ENCODE measurements around the gene GABPB2. TPM values are rescaled to one million over a fixed set of nuclear protein-coding genes. Genes with fewer than 3 reads are reported as not detected.

The GABPB2 gene
- total RNA-seq, 1 donor from 2014 or later: 14.1 TPM

DNA sequence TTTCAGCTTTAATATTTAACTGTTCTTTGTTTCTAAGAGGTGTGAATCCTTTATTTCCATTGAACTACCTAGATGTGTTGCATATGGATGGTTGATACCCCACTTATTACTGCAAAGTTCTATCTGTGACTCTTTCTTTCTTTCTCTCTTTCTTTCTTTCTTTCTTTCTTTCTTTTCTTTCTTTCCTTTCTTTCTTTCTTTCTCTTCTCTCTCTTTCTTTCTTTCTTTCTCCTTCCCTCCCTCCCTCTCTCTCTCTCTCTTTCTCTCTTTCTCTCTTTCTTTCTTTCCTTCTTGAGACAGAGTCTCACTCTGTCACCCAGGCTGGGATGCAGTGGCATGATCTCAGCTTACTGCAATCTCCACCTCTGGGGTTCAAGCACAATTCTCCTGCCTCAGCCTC, 34.1 kb downstream of the GABPB2 start:
- no peak overlapping the region for H3K4me3 ChIP-seq
- peaks cover 17% of the 10 kb centered on the region for H3K36me3 ChIP-seq
- TF ChIP-seq, protein P1, sequence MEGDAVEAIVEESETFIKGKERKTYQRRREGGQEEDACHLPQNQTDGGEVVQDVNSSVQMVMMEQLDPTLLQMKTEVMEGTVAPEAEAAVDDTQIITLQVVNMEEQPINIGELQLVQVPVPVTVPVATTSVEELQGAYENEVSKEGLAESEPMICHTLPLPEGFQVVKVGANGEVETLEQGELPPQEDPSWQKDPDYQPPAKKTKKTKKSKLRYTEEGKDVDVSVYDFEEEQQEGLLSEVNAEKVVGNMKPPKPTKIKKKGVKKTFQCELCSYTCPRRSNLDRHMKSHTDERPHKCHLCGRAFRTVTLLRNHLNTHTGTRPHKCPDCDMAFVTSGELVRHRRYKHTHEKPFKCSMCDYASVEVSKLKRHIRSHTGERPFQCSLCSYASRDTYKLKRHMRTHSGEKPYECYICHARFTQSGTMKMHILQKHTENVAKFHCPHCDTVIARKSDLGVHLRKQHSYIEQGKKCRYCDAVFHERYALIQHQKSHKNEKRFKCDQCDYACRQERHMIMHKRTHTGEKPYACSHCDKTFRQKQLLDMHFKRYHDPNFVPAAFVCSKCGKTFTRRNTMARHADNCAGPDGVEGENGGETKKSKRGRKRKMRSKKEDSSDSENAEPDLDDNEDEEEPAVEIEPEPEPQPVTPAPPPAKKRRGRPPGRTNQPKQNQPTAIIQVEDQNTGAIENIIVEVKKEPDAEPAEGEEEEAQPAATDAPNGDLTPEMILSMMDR (IDR thresholded peaks at IDR 0.05): no peak
- H3K4me1 ChIP-seq: no peaks in the 10 kb centered on the region
- H3K9me3 ChIP-seq: no peaks in the 10 kb centered on the region
- H3K27me3 ChIP-seq (ENCODE audit: low read depth): no peaks in the 10 kb centered on the region
- intact Hi-C loops (cut with DNase I): no loop called here
- no peak overlapping the region for H3K27ac ChIP-seq
- DNase-seq (no peak), ATAC-seq (no peak)

DNA sequence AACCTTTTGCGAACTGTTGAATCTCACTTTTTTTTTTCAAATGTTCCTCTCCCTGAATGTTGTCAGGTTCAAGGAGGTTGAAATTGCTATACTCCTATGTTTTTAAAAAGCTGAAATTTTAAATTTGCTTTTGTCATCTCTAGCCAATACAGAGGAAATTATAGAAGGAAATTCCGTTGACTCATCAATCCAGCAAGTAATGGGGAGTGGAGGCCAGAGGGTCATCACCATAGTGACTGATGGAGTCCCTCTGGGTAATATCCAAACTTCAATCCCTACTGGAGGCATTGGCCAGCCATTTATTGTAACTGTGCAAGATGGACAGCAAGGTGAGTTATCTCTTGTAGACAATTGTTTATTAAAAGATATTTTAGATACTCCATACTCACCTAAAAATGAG, 36.3 kb downstream of the GABPB2 start:
- Histone ChIP-seq H3K36me3 (peaks cover 17% of the 10 kb centered on the region), H3K9me3 (no peaks in the 10 kb centered on the region), H3K4me1 (no peaks in the 10 kb centered on the region), H3K4me3 (no peak overlapping the region), H3K27me3 (ENCODE audit: low read depth) (no peaks in the 10 kb centered on the region), H3K27ac (no peak overlapping the region)
- no peak for ATAC-seq
- no peak for DNase-seq
- TF ChIP-seq, protein P1 (IDR thresholded peaks at IDR 0.05): no peak
- intact Hi-C loops (cut with DNase I): no loop called here

DNA sequence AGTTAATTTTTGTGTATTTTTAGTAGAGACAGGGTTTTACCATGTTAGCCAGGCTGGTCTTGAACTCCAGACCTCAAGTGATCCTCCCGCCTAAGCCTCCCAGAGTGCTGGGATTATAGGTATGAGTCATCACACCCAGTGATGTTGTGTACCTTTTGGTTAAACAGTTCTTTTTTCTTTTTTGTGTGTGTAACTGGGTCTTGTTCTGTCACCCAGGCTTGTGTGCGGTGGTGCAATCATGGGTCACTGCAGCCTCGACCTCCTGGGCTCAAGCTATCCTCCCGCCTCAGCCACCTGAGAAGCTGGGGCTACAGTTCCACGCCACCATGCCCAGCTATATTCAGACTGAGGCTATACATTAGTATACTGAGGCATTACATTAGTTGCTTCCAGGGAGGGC, 37.8 kb downstream of the GABPB2 start:
- no peak for DNase-seq
- intact Hi-C loops (cut with DNase I): no loop called here

DNA sequence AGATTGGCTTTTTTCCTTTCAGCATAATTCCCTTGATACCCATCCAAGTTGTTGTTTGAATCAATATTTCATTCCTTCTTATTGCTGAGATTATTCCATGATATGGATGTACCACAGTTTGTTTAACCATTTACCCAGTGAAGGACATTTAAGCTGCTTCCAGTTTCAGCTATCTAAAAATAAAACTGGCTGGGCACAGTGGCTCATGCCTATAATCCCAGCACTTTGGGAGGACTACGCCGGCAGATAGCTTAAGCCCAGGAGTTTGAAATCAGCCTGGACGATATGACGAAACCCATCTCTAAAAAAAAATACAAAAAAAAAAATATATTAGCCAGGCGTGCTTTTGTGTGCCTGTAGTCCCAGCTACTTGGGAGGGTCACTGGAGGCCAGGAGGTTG, 43.3 kb downstream of the GABPB2 start:
- H3K4me1 ChIP-seq: no peaks in the 10 kb centered on the region
- no peaks in the 10 kb centered on the region for H3K27me3 ChIP-seq (ENCODE audit: low read depth)
- peaks cover 24% of the 10 kb centered on the region for H3K36me3 ChIP-seq
- TF ChIP-seq, protein P1 (IDR thresholded peaks at IDR 0.05): no peak
- no peak for ATAC-seq
- no peaks in the 10 kb centered on the region for H3K9me3 ChIP-seq
- H3K27ac ChIP-seq: no peak overlapping the region
- intact Hi-C loops (cut with DNase I): no loop called here
- H3K4me3 ChIP-seq: no peak overlapping the region
- no peak for DNase-seq

More for the DNA sequence above, 37.8 kb downstream of the GABPB2 start:
- no peaks in the 10 kb centered on the region for H3K27me3 ChIP-seq (ENCODE audit: low read depth)
- peaks cover 17% of the 10 kb centered on the region for H3K36me3 ChIP-seq
- no peak overlapping the region for H3K4me3 ChIP-seq
- H3K4me1 ChIP-seq: no peaks in the 10 kb centered on the region
- H3K27ac ChIP-seq: no peak overlapping the region
- H3K9me3 ChIP-seq: no peaks in the 10 kb centered on the region
- ATAC-seq: no peak
- TF ChIP-seq, protein P1 (IDR thresholded peaks at IDR 0.05): no peak

DNA sequence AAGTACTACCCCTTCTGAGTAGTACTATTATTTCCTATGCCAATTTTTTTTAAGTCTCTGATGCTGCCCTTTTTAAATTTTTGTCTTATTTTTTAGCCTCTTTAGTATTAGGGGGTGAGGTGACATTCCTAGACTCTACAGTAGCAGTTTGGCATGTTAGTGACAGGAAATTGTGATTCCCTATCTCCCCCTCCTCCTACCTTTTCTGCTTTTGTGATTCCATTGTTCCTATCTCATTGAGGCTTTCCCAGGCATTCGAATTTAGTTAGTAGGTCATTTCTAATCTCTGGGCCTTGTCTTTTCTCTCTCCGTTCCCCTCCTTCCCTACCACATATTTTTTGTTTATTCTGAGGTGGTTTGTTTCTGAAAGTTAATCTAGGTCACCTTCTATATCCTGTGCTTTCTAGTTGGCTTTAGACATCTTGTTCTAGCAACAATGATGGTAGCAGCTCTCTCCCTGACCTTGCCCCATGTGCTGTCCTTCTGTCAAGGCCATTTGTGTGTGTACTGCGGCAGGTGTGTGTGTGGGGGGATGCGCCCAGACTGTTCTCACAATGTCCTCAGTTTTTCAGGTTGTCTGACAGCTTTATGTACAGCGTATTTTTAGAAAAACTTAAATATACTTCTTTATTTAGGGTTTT, 54.3 kb downstream of the GABPB2 start:
- DNase-seq (no peak), ATAC-seq (no peak)
- Histone ChIP-seq H3K9me3 (no peaks in the 10 kb centered on the region), H3K36me3 (peaks cover 12% of the 10 kb centered on the region), H3K27ac (no peak overlapping the region), H3K4me3 (no peak overlapping the region), H3K27me3 (ENCODE audit: low read depth) (no peaks in the 10 kb centered on the region), H3K4me1 (no peaks in the 10 kb centered on the region)
- intact Hi-C loops (cut with DNase I): no loop called here
- TF ChIP-seq, protein P1 (IDR thresholded peaks at IDR 0.05): no peak

All from lower lobe of right lung (tissue), 2 donors.